ENCODE results near the gene KIF26B.
"Not testable (repeated sequence)": the region's sequence is repeated elsewhere in the genome, so short reads cannot be mapped to it uniquely, and the experiment has no call there.

GRCh38 chr1:245336984-245337355 lies 182.2 kb downstream of the KIF26B start:
- not testable (repeated sequence) for TF ChIP-seq CTCF (conservative IDR thresholded peaks at IDR 0.05; ENCODE audit: low read length); EZH2phosphoT487 (IDR thresholded peaks at IDR 0.05; ENCODE audit: borderline replicate concordance, low read depth, low read length)

All from OCI-LY7 (cell line).